Measurements from ENCODE around the gene VARS2.

GRCh38 chr6:30918670-30919069 lies 4.6 kb downstream of the VARS2 start:
- TF ChIP-seq CTCF (conservative IDR thresholded peaks at IDR 0.05 in 1 of 2, IDR thresholded peaks at IDR 0.05 in 1 of 2; ENCODE audit: extremely low read depth in 1 of 2, insufficient read depth in 1 of 2, low read depth in 1 of 2, low read length in 2 of 2) = no peak
- no peak for TF ChIP-seq EZH2 (IDR thresholded peaks at IDR 0.05; ENCODE audit: borderline replicate concordance, low read length)
